Measurements from ENCODE around the gene COL9A3.

DNA sequence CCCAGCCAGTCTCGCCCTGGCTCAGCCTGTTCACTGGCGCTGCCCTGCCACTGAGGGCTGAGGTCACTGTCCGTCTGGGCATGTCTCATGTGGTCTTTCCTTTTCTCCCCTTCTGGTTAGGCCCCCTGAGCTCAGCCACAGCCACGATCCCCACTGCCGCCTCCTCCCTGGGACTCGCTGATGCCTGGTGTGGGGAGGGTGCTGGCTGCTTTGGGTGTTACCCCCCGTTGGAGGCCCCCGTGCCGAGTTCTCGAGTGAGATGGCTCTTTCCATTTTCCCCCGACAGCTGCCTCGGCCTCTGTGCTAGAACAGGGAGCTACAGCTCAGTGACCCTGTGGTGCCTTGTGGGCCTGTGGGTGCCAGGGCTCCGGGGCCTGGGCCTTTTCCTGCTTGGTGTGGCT lies 59.7 kb downstream of the COL9A3 start:
- TF ChIP-seq, protein P1, sequence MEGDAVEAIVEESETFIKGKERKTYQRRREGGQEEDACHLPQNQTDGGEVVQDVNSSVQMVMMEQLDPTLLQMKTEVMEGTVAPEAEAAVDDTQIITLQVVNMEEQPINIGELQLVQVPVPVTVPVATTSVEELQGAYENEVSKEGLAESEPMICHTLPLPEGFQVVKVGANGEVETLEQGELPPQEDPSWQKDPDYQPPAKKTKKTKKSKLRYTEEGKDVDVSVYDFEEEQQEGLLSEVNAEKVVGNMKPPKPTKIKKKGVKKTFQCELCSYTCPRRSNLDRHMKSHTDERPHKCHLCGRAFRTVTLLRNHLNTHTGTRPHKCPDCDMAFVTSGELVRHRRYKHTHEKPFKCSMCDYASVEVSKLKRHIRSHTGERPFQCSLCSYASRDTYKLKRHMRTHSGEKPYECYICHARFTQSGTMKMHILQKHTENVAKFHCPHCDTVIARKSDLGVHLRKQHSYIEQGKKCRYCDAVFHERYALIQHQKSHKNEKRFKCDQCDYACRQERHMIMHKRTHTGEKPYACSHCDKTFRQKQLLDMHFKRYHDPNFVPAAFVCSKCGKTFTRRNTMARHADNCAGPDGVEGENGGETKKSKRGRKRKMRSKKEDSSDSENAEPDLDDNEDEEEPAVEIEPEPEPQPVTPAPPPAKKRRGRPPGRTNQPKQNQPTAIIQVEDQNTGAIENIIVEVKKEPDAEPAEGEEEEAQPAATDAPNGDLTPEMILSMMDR (IDR thresholded peaks at IDR 0.05; ENCODE audit: poor library complexity), result no peak
- TF ChIP-seq EZH2 (IDR thresholded peaks at IDR 0.05; ENCODE audit: borderline replicate concordance) (no peak), EZH2phosphoT487 (IDR thresholded peaks at IDR 0.05; ENCODE audit: low read depth, severe bottlenecking, unreplicated experiment) (no peak)

All from hepatocyte (in vitro differentiated cells).